GM12874 (cell line): ENCODE data around the gene MRPS7.

Source experiments
- CTCF ChIP-seq: IDR thresholded peaks from 2 replicates; pipeline ENCODE4 v1.5.1; 2011; ENCODE audit warnings: low read depth, mild to moderate bottlenecking, control low read depth, low read length, moderate library complexity; ENCODE audit not compliant: insufficient read depth

MRPS7 gene

GRCh38 chr17:75263055-75263454, 1.4 kb downstream of the MRPS7 start:
- TF ChIP-seq CTCF = no peak

GRCh38 chr17:75265614-75266315, 4.1 kb downstream of the MRPS7 start:
- no peak for TF ChIP-seq CTCF

GRCh38 chr17:75266316-75267152, 4.9 kb downstream of the MRPS7 start:
- TF ChIP-seq CTCF = no peak

- TF ChIP-seq CTCF = no peak
Observed at GRCh38 chr17:75267153-75267410, 5.4 kb downstream of the MRPS7 start.

- no peak for TF ChIP-seq CTCF
Observed at GRCh38 chr17:75267411-75268232, 5.9 kb downstream of the MRPS7 start.

- no peak for TF ChIP-seq CTCF
Observed at GRCh38 chr17:75269844-75270217, 8.2 kb downstream of the MRPS7 start.
